ENCODE results near the gene NCOA3.
A peak's percentile ranks its signal among the peaks of the same experiment; 100 is the strongest.

The NCOA3 gene

GRCh38 chr20:47568019-47568418, 66.3 kb downstream of the NCOA3 start:
- no peak for DNase-seq (ENCODE audit: low spot score)
- TF ChIP-seq CTCF (IDR thresholded peaks at IDR 0.05; ENCODE audit: extremely low read depth, missing control alignments): no peak

GRCh38 chr20:47568837-47569410, 67.2 kb downstream of the NCOA3 start:
- no peak for TF ChIP-seq CTCF (IDR thresholded peaks at IDR 0.05; ENCODE audit: extremely low read depth, missing control alignments)
- no peak for DNase-seq (ENCODE audit: low spot score)

- no peak for TF ChIP-seq CTCF (IDR thresholded peaks at IDR 0.05; ENCODE audit: extremely low read depth, missing control alignments)
- no peak for DNase-seq (ENCODE audit: low spot score)
These were observed 69.7 kb downstream of the NCOA3 start for GRCh38 chr20:47571426-47571825.

GRCh38 chr20:47572105-47572729, 70.5 kb downstream of the NCOA3 start:
- DNase-seq (ENCODE audit: low spot score): no peak
- no peak for TF ChIP-seq CTCF (IDR thresholded peaks at IDR 0.05; ENCODE audit: extremely low read depth, missing control alignments)

GRCh38 chr20:47573559-47573958, 71.9 kb downstream of the NCOA3 start:
- DNase-seq (ENCODE audit: low spot score): no peak
- TF ChIP-seq CTCF (IDR thresholded peaks at IDR 0.05; ENCODE audit: extremely low read depth, missing control alignments): no peak

GRCh38 chr20:47574616-47575364, 73.1 kb downstream of the NCOA3 start:
- no peak for TF ChIP-seq CTCF (IDR thresholded peaks at IDR 0.05; ENCODE audit: extremely low read depth, missing control alignments)
- DNase-seq (ENCODE audit: low spot score): peak; percentile 15

GRCh38 chr20:47576516-47577033, 74.9 kb downstream of the NCOA3 start:
- no peak for TF ChIP-seq CTCF (IDR thresholded peaks at IDR 0.05; ENCODE audit: extremely low read depth, missing control alignments)
- peak; percentile 69 for DNase-seq (ENCODE audit: low spot score)

Measured in GM20000 (cell line).